Suprapubic skin (tissue), 4 donors: ENCODE measurements around the gene ABCC3.

Experiments
- CTCF ChIP-seq, 2 donors: fragments of 200-600 bp in 1 of 2; fragments of 450-650 bp in 1 of 2; sonication (generic) in 1 of 2; IDR thresholded peaks; one replicate each; pipeline ENCODE4 v1.5.1; 2016 to 2019; ENCODE audit warnings: antibody characterized with exemption in 2 of 2, mild to moderate bottlenecking in 1 of 2, moderate library complexity in 1 of 2
- POLR2A ChIP-seq, 2 donors: fragments of 450-650 bp; IDR thresholded peaks; one replicate each; pipeline ENCODE4 v1.6.1; 2017; ENCODE audit warnings: antibody characterized with exemption in 2 of 2, mild to moderate bottlenecking in 2 of 2, moderate library complexity in 2 of 2
- POLR2AphosphoS5 ChIP-seq, 3 donors: sonication (generic); formaldehyde crosslinking; IDR thresholded peaks; one replicate each; pipeline ENCODE4 v1.6.1; 2017; ENCODE audit warnings: antibody characterized with exemption in 3 of 3

- TF ChIP-seq CTCF (IDR thresholded peaks at IDR 0.05) (no peak), POLR2A (IDR thresholded peaks at IDR 0.05) (no peak), POLR2AphosphoS5 (IDR thresholded peaks at IDR 0.05) (no peak)
Observed at GRCh38 chr17:50631195-50631907, 3.3 kb upstream of the ABCC3 start.
